ENCODE measurements around the gene CCDC91. TPM values are rescaled to one million over a fixed set of nuclear protein-coding genes. Genes with fewer than 3 reads are reported as not detected.

CCDC91 gene
- total and polyA plus RNA-seq, 4 donors: 13.4 to 41.3 (median 23.3) TPM

DNA sequence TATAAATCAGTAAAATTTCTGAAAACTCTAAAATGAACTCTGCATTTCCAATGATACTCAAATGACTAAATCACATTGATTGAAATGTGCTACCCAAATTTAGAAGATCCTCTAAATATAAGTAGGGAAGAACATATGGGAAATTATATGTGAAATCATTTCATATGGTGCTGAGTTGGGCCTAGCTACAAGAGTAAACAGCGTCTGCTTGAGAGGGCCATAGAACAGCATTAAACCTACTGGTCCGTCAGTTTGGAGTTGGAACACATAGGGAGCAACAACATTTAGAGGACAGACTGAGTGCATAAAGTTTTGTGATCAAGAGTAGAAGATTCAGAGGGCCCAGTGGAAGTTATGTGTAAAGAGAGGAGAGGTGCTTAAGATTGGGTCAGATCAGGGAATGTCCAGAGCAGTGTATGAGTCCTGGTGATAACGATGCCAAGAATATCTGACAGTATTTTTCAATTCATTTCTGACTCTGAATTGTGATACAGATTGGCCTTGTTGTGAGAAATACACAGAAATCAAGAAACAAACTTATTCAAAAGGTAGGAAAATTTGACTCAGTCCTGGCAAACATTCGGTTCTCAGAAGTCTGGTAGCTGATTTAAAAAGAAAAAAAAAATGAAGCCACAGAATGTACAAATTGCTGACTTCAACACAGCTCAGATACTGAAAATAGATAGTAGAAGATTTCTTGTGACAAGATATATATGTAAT, 362.2 kb downstream of the CCDC91 start:
- no peaks in the 10 kb centered on the region for H3K27me3 ChIP-seq (ENCODE audit: control insufficient read depth in 3 of 3, insufficient read depth in 3 of 3, low read length in 2 of 3)
- H3K9ac ChIP-seq (ENCODE audit: insufficient read depth in 1 of 2, low read length in 2 of 2): no peak overlapping the region
- H3K36me3 ChIP-seq (ENCODE audit: control insufficient read depth in 4 of 4, insufficient read depth in 4 of 4, low read length in 4 of 4): no peaks in the 10 kb centered on the region
- H3K4me3 ChIP-seq: no peak overlapping the region
- ATAC-seq (ENCODE audit: insufficient read depth, low FRiP score): no peak
- TF ChIP-seq, protein P1, sequence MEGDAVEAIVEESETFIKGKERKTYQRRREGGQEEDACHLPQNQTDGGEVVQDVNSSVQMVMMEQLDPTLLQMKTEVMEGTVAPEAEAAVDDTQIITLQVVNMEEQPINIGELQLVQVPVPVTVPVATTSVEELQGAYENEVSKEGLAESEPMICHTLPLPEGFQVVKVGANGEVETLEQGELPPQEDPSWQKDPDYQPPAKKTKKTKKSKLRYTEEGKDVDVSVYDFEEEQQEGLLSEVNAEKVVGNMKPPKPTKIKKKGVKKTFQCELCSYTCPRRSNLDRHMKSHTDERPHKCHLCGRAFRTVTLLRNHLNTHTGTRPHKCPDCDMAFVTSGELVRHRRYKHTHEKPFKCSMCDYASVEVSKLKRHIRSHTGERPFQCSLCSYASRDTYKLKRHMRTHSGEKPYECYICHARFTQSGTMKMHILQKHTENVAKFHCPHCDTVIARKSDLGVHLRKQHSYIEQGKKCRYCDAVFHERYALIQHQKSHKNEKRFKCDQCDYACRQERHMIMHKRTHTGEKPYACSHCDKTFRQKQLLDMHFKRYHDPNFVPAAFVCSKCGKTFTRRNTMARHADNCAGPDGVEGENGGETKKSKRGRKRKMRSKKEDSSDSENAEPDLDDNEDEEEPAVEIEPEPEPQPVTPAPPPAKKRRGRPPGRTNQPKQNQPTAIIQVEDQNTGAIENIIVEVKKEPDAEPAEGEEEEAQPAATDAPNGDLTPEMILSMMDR (IDR thresholded peaks at IDR 0.05; ENCODE audit: control extremely low read depth, extremely low read depth): no peak
- H3K9me3 ChIP-seq (ENCODE audit: control insufficient read depth in 4 of 4, insufficient read depth in 3 of 4, low read length in 3 of 4): no peaks in the 10 kb centered on the region
- WGBS, 2 donors: 88 to 93% methylated on average over 4 of the region's 4 CpGs
- DNase-seq: no peak
- no peak overlapping the region for H3K27ac ChIP-seq (ENCODE audit: low read depth in 1 of 2, low read length in 1 of 2)
- peaks cover 0 to 12% (median 7%) of the 10 kb centered on the region in 5 donors for H3K4me1 ChIP-seq (ENCODE audit: control insufficient read depth in 5 of 5, insufficient read depth in 5 of 5, low read length in 5 of 5)

DNA sequence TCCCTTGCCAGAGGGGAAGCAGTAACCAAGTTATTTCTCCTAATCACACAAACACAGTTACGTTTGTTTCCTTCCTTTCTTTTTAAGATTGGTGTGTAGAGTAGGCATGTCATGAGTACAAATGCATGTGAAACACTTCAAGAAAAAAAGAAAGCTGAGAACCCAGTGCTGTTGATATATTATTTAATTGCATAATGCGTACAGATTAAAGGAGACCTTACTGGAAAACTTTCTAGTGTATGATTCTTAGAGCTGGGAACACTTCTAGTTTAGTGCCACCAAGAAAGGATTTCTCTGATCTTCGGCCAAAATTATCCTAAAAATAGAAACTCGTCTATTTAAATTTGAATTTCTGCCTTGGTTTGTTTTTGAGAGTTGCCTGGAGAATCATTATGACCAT, 365.5 kb downstream of the CCDC91 start:
- H3K4me1 ChIP-seq (ENCODE audit: control insufficient read depth in 5 of 5, insufficient read depth in 5 of 5, low read length in 5 of 5): peaks cover 1 to 16% (median 7%) of the 10 kb centered on the region in 5 donors
- DNase-seq (peak in 2 of 3 donors; percentile 83 to 89), ATAC-seq (ENCODE audit: insufficient read depth, low FRiP score) (peak; percentile 41)
- no peak overlapping the region for H3K27ac ChIP-seq (ENCODE audit: low read depth in 1 of 2, low read length in 1 of 2)
- TF ChIP-seq, protein P1 (IDR thresholded peaks at IDR 0.05; ENCODE audit: control extremely low read depth, extremely low read depth): no peak
- H3K36me3 ChIP-seq (ENCODE audit: control insufficient read depth in 4 of 4, insufficient read depth in 4 of 4, low read length in 4 of 4): no peaks in the 10 kb centered on the region
- no peaks in the 10 kb centered on the region for H3K9me3 ChIP-seq (ENCODE audit: control insufficient read depth in 4 of 4, insufficient read depth in 3 of 4, low read length in 3 of 4)
- WGBS, 2 donors: 59 to 72% methylated on average over 4 of the region's 4 CpGs
- no peak overlapping the region for H3K4me3 ChIP-seq
- no peaks in the 10 kb centered on the region for H3K27me3 ChIP-seq (ENCODE audit: control insufficient read depth in 3 of 3, insufficient read depth in 3 of 3, low read length in 2 of 3)
- no peak overlapping the region for H3K9ac ChIP-seq (ENCODE audit: insufficient read depth in 1 of 2, low read length in 2 of 2)

GRCh38 chr12:28558250-28558649, 368.0 kb downstream of the CCDC91 start:
- H3K9ac ChIP-seq (ENCODE audit: insufficient read depth in 1 of 2, low read length in 2 of 2): no peak overlapping the region
- no peak overlapping the region for H3K27ac ChIP-seq (ENCODE audit: low read depth in 1 of 2, low read length in 1 of 2)
- ATAC-seq (ENCODE audit: insufficient read depth, low FRiP score) (no peak), DNase-seq (no peak)
- TF ChIP-seq, protein P1 (IDR thresholded peaks at IDR 0.05; ENCODE audit: control extremely low read depth, extremely low read depth): no peak
- H3K4me1 ChIP-seq (ENCODE audit: control insufficient read depth in 5 of 5, insufficient read depth in 5 of 5, low read length in 5 of 5): peaks cover 0 to 16% (median 7%) of the 10 kb centered on the region in 5 donors
- no peaks in the 10 kb centered on the region for H3K36me3 ChIP-seq (ENCODE audit: control insufficient read depth in 4 of 4, insufficient read depth in 4 of 4, low read length in 4 of 4)
- 81 to 82% methylated on average over 1 of the region's 1 CpG for WGBS, 2 donors
- no peak overlapping the region for H3K4me3 ChIP-seq
- no peaks in the 10 kb centered on the region for H3K27me3 ChIP-seq (ENCODE audit: control insufficient read depth in 3 of 3, insufficient read depth in 3 of 3, low read length in 2 of 3)
- no peaks in the 10 kb centered on the region for H3K9me3 ChIP-seq (ENCODE audit: control insufficient read depth in 4 of 4, insufficient read depth in 3 of 4, low read length in 3 of 4)
